HG03565 (cell line): ENCODE data around the gene TMIGD1.
A peak's percentile ranks its signal among the peaks of the same experiment; 100 is the strongest.

Experiments
- ATAC-seq: cut with Tn5 transposase; IDR thresholded peaks from one replicate; pipeline ENCODE4 v1.9.1; 2021; ENCODE audit warnings: mild to moderate bottlenecking, moderate library complexity; ENCODE audit not compliant: unreplicated experiment

TMIGD1 gene, protein sequence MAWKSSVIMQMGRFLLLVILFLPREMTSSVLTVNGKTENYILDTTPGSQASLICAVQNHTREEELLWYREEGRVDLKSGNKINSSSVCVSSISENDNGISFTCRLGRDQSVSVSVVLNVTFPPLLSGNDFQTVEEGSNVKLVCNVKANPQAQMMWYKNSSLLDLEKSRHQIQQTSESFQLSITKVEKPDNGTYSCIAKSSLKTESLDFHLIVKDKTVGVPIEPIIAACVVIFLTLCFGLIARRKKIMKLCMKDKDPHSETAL

DNA sequence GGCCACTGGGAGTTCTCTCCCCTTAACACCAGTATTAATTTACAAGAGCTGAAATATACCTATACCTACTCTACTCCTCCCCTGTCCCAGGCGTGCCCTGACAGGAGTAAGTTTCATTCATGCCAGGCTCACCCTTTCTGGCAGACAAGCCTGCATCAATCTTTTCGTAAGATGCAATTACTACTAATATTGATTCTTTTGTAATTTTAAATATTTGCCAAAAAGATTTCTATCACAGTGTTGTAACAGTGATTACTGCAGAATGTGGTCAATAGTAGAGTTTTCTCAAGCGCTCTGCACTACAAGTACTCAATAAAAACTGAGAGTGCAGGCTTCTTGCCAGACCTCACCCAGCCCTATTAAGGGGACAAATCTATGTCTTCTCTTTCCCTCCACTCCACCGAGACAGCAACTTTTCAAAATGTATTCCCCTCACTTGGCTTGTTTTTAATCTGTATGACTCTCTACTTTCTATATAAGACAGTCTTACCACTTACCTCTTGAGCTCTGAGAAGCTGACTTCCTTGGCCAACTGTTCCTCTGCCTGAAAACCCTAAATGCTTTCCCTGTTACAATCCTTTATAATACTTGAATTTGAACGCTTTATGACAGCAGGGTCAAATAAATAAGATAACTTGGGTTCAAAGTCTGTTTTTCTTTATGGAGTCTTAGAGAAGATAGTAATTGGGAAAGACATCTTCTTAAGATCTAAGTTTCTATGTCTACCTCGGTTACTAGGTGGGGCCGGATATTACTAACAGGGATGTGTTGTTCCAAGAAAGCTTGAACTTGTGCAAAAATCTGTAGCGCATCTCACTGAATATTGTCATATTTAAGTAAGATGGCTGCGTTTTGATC, at the start of gene TMIGD1:
Gene TMIGD1, minus strand, starts transcription at position 555 of the 858 bp plus-strand sequence. CDS start 1,924 bp downstream, outside the sequence.
- ATAC-seq = no peak

DNA sequence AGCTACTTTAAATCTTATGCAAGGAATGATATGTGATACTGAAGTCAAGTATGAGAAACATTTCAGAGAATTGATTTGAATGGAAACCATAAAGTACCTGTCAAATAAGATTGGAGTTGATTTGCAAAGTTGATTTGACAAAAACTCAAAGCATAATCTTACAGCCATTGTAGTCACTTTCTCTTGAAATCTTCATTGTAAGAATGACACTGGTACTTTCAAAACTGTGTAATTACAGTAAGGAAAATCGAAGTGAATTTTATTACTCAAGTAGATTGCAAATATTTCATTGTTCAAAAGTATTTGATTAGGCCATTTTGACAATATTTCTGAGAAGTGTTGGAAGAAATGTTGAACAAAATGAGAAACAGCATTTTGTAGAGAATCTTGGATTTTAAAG, 48.5 kb upstream of the TMIGD1 start:
- ATAC-seq = no peak

DNA sequence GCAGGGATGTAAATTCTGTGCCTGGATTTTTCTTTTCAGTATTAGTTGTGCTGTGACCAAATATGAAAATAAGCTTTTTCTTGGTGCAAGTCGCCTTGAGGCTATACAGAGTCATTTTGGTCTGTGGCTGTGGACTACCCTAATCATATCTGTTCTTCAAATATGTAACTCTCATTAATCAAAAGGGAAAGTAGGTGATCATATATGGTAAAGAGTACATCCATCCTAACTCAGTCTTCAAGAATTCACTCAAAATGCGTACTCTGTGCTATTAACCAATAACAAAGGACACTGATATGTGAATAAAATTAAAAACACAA, 47.4 kb upstream of the TMIGD1 start:
- no peak for ATAC-seq

DNA sequence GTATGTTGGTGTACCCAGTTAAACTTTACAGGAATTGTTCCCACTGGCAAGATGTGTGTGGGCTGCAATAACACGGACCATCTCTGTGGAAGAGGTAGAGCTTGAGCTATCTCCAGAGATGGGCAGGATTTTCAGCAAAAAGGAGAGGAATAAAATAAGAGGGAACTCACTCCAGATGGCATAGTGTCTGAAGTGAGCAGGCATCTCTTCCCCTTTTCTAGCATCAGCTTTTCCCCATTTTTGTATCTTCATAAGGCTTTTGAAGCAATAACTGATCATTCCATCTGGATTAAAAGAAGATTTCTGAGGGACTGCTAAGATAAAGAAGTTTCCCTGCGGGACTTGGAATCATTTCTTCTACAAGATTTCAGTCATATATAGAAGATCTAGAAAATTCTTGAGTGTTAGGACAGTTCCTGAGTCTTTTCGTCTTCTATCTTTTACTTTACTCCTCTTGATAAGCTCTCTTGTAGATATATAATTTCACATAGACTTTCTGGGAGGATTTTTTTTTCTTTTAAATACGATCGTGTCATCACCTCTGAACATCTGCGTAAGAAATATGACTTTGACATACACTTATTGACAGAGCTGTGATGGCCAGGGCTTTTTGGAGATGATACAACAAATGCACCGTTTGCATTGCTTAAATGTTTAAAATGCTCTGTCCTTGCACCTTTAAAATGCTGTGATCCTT, 46.9 kb upstream of the TMIGD1 start:
- ATAC-seq = no peak

DNA sequence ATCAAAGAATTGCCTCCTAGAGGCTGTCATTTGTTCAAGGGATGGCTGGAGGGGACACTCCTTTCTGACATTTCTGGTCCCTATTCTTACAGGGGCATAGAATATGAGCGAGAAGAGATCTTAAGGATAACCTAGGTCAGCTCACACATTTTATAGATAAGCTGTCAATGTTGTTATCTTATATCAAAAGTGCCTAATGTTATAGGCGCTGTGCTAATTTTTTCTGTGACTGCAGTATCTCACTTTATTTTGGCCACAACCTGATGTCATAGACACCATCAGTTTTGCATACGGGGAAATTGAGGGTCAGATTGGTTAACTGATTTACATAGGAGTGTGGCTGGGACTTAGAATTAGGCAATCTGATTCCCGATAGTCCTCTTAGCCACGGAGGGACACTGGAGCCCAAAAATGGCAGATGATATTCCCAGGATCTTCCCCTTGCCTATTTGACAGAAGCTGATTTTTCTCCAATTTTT, 46.1 kb upstream of the TMIGD1 start:
- ATAC-seq = peak; percentile 28

DNA sequence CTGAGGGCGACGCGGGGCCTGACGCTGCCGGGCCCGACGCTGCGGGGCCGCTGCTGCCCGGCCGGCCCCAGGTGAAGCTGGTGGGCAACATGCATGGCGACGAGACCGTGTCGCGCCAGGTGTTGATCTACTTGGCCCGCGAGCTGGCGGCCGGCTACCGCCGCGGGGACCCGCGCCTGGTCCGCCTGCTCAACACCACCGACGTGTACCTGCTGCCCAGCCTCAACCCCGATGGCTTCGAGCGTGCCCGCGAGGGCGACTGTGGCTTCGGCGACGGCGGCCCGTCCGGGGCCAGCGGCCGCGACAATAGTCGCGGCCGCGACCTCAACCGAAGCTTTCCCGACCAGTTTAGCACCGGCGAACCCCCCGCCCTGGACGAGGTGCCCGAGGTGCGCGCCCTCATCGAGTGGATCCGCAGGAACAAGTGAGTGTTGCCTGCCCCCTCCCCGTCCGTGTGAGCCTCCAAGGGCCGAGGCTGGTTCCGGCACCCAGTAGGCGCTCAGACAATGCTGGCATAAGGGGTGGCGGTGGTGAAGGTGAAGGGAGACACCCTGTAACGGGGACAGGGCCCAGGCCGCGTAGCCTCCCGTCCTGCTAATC, 45.5 kb upstream of the TMIGD1 start:
- ATAC-seq = peak; percentile 10

DNA sequence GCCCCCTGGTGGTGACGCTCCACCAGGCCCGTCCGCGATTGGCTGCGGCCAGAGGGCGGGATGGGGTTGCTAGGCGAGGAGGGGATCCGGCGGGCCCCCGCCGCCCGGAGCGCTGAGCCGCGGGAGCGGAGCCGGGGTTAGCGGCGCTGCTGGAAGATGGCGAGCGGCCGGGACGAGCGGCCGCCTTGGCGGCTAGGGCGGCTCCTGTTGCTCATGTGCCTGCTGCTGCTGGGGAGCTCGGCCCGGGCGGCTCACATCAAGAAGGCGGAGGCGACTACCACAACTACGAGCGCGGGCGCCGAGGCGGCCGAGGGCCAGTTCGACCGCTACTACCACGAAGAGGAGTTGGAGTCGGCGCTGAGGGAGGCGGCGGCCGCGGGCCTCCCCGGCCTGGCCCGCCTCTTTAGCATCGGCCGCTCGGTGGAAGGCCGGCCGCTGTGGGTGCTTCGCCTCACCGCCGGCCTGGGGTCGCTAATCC, 45.0 kb upstream of the TMIGD1 start, which contains the start of gene CPD:
Gene CPD, plus strand, starts transcription at position 103 of the 478 bp plus-strand sequence. Its CDS starts 54 bp downstream, at position 157.
- peak; percentile 75 for ATAC-seq

DNA sequence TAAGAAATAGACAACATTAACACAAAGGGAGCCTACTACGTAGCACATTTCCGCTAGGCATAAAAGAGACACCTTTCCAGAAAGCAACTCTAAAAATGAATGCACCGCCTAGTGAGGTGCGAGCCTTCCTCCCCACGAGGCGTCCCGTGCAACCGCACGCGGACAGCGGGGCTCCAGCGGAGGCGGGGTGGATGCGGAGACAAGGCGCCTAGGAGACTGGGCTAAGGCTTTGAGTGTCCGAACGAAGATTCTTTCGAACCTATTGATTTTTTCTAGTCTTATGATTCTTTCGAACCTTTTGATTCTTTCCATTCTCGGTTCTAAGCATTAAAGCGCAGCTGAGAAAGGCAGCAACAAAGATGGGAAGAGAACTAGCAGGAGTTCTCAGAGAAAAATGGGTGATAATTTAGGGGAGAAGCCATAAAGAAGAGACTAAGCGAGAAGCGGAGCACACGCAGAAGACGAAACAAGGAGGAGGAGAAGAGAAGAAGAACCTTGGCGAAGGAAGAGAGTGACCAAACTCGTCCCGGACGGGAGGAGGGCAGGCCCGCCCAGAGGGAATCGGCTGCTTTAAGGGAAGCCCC, 44.5 kb upstream of the TMIGD1 start:
- ATAC-seq = no peak

DNA sequence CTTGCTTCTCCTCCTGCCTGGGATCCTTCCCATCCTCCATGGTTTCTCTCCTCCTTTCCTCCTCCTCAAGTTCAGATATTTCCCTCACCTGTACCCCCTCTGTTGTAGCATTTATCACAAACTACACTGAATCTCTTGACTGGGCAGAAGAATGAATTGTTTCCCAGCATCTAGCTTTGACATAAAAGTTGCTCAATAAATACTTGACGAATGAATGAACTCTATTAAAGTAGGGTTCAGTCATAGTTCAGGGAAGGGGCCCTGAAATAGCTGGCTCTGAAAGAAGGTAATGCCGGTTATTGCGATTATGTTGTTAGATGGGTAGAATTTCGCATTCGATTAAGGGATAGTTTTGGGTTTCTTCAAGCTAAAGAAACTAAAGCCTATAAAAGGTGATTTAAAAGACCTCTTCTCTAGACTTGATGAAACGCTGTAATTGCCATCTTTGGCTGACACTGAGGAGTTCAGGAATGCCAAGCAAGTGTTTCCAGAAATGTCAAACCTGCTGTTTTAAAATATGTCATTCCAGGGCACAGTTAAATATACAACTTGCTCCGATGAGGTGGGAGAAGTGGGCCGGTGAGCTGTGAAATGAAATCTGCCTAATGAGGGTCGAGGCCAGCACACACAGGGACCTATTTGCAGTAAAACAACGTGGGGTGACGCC, 43.9 kb upstream of the TMIGD1 start:
- ATAC-seq = no peak

DNA sequence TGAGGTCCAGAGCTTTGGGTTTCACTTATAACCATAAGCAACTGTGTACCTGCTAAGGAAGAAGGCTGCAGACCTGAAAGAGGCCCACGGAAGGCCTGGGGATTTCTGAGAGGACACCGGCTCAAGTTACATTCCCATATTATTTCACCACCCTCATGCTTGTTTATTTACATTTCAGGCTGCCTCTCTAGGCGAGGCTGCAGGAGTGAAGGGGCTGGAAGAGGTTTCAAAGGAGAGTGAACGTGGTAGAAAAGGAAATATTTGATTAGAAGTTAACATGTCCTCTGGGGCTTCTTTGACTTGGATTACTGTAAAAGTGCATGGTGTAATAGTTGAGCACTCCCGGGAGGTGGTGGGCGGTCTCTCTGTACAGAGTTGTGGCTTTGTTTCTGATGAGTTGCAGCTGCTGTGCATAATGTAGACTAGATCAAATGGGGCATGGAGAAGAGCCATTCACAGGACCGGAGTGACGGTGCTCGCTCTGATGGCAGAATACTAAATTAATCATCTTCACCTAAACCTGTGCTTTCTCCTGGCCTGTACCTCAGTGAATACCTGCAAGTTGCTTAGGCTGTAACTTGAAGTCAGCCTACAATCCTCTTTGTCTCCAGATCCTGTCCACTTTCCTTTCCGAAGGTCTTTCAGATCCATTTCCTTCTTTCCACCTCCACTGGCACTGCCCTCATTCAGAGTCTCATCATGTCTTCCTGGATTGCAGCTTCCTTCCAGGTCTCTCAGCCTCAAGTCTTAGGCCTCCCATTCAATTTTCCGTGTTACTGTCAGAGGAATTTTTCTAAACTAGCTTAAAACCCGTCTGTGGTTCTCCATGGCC, 43.0 kb upstream of the TMIGD1 start:
- no peak for ATAC-seq

DNA sequence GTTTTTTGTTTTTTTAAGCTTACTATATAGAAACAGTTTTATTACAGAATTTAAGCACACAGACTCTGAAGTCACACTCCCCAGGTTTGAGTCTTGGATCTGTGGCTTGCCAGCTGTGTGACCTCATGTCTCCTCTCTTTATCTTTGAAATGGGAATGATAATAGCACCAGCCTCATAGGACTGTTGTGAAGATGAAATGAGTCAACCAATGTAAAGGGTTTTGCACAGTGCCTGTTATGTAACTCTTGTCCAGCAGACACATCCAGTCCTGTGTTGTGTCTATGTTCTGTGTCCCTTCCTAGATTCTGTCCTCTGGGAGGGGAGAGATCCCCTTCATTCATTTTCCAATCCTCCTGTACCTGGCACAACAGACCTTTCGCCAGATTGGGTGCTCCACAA, 41.8 kb upstream of the TMIGD1 start:
- ATAC-seq = no peak

DNA sequence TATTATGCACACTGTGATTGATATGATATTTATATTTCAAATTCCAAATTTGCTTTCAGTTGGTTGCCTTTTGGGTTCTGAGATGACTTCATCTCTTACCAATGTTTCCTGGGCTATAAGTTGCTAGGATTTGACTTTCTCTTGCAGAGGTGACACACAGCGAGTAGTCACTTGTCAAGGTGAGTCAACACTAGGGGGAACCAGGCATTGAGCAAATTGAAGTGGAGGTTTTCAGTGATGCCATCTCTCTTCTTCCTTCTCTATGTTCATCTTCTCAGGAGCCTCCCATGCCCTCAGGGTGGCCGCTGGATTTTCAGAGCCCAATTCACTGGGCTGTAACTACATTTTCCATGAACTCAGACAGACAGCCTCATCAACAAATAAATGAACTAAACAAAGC, 38.9 kb upstream of the TMIGD1 start:
- ATAC-seq = no peak

DNA sequence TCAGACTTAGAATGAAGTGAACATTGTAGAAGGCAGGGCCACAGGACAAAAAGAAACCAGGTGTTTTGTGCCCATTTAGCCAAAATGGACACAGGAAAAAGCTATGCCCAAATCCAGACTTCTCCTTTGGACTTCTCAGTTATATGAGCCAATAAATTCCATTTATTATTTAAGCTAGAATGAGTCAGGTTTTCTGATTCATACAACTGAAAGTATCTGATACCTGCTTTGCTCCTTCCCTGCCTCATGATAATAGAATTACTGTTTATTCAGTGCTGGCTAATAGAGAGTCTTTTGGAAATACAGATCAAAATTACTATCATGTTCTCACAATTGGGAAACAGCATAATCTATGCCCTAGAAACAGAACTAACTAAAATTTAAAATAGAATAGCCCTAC, 36.1 kb upstream of the TMIGD1 start:
- no peak for ATAC-seq

DNA sequence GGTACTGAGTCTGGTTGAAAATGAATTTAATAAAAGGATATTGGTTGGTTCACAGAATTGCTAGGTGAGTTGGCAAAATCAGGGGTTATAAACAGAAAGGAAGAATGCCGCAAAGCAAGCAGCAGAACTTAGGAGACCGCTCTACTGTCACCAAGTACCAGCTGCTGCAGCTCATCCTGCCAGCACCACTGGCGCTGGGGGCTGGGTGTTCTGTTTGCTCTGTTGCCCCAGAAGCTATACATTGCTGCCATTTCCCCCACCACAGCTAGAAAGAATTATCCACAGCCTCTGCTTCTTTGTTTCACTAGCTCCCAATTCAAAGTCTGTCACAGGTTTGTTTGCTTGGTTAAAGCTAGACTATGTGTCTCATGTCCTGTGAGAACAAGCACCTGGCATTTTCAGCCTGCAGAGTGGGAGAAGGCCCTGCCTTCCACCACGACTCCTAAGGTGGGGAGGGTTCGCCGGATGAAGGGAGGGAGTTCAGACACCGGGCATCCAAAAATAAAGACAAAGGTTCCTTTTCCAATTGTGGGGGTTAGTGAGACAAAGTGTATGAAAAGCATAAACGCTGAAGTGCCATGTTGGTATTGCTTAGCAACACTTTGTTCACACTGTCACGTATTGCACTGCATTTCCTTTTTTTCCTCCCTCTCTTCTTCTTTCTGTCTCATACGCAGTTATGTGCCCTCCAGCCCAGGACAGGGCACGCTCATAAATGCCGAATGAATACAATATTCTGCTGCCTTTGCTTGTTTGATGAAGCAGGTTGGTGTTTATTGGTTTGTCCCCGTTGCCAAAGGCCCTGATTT, 35.3 kb upstream of the TMIGD1 start:
- ATAC-seq = no peak

DNA sequence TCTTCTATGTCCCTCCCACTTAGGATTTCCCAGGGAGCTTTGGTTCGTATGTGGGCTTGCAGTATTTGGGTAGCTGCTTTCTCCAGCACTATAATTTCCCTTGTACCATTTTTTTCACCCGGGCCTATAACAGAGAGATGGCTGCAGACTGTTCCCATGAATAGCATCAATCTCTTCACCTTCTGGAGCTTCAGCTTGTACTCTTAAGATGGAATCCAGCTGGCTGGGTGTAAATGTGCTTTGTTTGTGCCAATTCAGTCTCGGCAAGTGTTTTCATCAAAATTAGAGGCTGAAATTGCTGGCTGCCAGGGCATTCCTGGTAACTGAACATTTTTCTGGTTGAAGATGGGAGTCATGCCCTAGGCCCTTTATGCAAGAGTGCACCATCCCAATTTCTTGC, 32.7 kb upstream of the TMIGD1 start:
- no peak for ATAC-seq

DNA sequence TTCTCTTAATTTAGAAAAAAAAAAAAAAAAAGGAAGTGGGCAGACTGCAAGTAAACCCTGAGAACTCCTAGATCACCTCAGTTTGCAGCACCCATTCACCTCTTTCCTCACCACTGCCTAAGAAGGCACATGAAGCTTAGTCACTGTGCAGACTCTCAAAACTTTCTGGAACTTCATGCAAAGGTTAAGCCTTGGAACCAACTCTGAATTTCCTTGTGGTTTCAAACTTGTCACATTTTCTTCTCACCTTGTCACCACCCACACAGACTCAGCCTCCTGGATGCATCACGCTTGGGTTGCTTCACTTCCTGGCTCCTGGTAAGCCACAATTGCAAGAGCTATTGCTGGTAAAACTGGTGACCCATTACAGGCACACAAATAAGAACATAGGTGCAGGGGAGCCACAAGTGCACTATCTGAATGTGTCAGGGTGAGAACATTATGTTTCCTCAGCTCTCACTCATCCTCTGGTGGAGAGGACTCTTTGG, 29.9 kb upstream of the TMIGD1 start:
- ATAC-seq = peak; percentile 75

DNA sequence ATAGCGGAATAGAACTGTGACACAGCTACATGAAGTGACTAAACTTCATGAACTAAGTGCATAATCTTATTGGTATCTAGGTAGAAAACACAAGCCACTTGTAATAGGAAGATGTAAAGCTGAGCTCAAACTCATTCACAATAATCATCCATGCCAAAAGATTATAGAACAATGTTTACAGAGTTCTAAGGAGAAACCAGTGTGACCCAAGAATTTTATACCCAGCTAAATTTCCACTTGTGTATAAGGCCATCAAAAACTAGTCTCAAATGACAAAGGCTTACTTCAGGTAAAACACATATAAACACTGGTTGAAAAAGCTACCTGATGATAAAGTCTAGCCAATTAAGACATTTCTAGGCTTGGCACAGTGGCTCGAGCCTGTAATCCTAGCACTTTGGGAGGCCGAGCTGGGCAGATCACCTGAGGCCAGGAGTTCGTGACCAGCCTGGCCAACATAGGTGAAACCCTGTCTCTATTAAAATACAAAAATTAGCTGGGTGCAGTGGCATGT, 28.0 kb upstream of the TMIGD1 start:
- no peak for ATAC-seq
